ENCODE measurements around the gene MYB. TPM values are rescaled to one million over a fixed set of nuclear protein-coding genes. Genes with fewer than 3 reads are reported as not detected.

MYB gene
- total RNA-seq, 2 donors from 2014 or later: 4.3 to 7.2 TPM

DNA sequence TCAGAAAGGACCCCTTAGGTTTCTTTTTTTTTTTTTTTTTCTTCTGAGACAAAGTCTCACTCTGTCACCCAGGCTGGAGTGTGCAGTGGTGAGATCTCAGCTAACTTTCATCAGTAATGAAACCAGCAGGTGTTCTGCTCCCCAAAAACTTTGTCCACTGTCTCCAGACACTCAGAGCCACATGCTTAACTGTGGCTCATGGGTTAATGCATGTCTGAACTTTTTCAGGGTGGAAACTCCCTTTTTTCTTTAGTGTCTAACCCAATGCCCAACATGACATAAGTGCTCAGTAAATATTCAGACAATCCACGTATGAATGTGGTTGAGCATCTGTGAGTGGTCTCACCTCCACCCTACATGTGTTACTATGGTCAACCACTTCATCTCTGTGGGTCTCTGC lies 45.4 kb downstream of the MYB start:
- no peaks in the 10 kb centered on the region for H3K9me3 ChIP-seq
- no peak for DNase-seq (ENCODE audit: low spot score)
- no peak for TF ChIP-seq POLR2AphosphoS5 (IDR thresholded peaks at IDR 0.05)
- TF ChIP-seq, protein P1, sequence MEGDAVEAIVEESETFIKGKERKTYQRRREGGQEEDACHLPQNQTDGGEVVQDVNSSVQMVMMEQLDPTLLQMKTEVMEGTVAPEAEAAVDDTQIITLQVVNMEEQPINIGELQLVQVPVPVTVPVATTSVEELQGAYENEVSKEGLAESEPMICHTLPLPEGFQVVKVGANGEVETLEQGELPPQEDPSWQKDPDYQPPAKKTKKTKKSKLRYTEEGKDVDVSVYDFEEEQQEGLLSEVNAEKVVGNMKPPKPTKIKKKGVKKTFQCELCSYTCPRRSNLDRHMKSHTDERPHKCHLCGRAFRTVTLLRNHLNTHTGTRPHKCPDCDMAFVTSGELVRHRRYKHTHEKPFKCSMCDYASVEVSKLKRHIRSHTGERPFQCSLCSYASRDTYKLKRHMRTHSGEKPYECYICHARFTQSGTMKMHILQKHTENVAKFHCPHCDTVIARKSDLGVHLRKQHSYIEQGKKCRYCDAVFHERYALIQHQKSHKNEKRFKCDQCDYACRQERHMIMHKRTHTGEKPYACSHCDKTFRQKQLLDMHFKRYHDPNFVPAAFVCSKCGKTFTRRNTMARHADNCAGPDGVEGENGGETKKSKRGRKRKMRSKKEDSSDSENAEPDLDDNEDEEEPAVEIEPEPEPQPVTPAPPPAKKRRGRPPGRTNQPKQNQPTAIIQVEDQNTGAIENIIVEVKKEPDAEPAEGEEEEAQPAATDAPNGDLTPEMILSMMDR (IDR thresholded peaks at IDR 0.05): no peak
- no peak for TF ChIP-seq POLR2A (IDR thresholded peaks at IDR 0.05)
- 41% methylated on average over 1 of the region's 1 CpG for WGBS
- H3K4me3 ChIP-seq: no peak overlapping the region
- H3K27ac ChIP-seq: no peak overlapping the region
- intact Hi-C loops (cut with DNase I): no loop called here
- no peaks in the 10 kb centered on the region for H3K27me3 ChIP-seq (replicated peaks; ENCODE audit: insufficient read depth)
- no peaks in the 10 kb centered on the region for H3K36me3 ChIP-seq
- no peaks in the 10 kb centered on the region for H3K4me1 ChIP-seq (replicated peaks)

DNA sequence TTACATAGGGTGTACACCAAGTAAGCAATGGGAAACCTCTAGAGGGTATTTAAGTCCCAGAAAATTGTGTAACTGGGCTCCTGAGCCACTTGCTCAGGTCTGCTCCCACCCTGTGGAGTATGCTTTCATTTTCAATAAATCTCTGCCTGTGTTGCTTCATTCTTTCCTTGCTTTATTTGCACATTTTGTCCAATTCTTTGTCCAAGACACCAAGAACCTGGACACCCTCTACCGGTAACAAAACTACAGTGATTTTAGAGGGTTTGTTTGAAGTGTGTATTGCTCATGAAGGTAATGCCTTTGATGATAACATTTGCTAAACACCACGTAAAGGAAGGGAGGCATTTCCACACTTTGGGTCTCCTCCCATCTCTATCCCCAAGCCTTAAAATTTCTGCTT lies 46.2 kb downstream of the MYB start:
- Histone ChIP-seq H3K4me3 (no peak overlapping the region), H3K27me3 (replicated peaks; ENCODE audit: insufficient read depth) (no peaks in the 10 kb centered on the region), H3K9me3 (no peaks in the 10 kb centered on the region), H3K36me3 (no peaks in the 10 kb centered on the region), H3K4me1 (replicated peaks) (no peaks in the 10 kb centered on the region), H3K27ac (no peak overlapping the region)
- TF ChIP-seq, protein P1 (IDR thresholded peaks at IDR 0.05): no peak
- no peak for TF ChIP-seq POLR2A (IDR thresholded peaks at IDR 0.05)
- no peak for TF ChIP-seq POLR2AphosphoS5 (IDR thresholded peaks at IDR 0.05)
- DNase-seq (ENCODE audit: low spot score): no peak
- intact Hi-C loops (cut with DNase I): no loop called here
- 70% methylated on average over 2 of the region's 2 CpGs for WGBS

DNA sequence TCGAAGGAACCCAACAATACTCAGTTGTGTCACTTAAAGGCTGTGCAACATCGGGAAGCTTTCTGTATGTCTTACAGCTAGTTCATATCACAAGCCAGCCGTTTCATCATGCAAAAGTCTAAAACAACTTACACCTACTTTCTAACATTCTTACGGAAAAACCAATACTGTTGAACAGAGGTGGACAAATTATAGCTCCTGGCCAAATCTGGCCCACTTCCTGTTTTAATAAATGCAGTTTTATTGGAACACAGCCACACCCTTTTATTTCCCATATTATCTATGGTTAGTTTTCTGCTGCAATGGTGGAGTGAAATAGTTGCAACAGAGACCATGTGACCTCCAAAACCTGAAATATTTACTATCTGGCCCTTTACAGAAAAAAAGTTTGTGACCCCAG lies 46.6 kb downstream of the MYB start:
- intact Hi-C loops (cut with DNase I): no loop called here
- Histone ChIP-seq H3K27ac (no peak overlapping the region), H3K9me3 (no peaks in the 10 kb centered on the region), H3K36me3 (no peaks in the 10 kb centered on the region), H3K4me3 (no peak overlapping the region), H3K27me3 (replicated peaks; ENCODE audit: insufficient read depth) (no peaks in the 10 kb centered on the region), H3K4me1 (replicated peaks) (no peaks in the 10 kb centered on the region)
- TF ChIP-seq, protein P1 (IDR thresholded peaks at IDR 0.05): no peak
- no peak for TF ChIP-seq POLR2A (IDR thresholded peaks at IDR 0.05)
- TF ChIP-seq POLR2AphosphoS5 (IDR thresholded peaks at IDR 0.05): no peak
- DNase-seq (ENCODE audit: low spot score): no peak
- 93% methylated on average over 4 of the region's 4 CpGs for WGBS

DNA sequence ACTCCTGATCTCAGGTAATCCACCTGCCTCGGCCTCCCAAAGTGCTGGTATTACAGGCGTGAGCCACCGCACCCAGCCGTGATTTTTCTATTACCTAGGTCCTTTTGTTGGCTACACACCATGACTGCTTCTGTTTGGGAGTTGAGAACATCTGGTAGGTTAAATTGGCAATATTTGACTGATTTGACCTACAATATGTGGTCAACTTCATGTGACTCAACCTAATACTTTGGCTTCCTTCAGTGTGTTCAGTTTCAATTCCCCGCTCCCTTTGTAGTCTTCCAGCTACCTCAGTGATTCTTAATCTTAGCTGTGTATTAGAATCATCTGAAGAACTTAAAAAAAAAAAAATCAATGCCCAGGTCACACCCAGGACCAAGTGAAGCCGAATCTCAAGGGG lies 47.4 kb downstream of the MYB start:
- no peak overlapping the region for H3K4me3 ChIP-seq
- no peaks in the 10 kb centered on the region for H3K4me1 ChIP-seq (replicated peaks)
- DNase-seq (ENCODE audit: low spot score): no peak
- TF ChIP-seq, protein P1 (IDR thresholded peaks at IDR 0.05): no peak
- TF ChIP-seq POLR2A (IDR thresholded peaks at IDR 0.05) (no peak), POLR2AphosphoS5 (IDR thresholded peaks at IDR 0.05) (no peak)
- H3K9me3 ChIP-seq: no peaks in the 10 kb centered on the region
- intact Hi-C loops (cut with DNase I): no loop called here
- 97% methylated on average over 6 of the region's 6 CpGs for WGBS
- no peaks in the 10 kb centered on the region for H3K27me3 ChIP-seq (replicated peaks; ENCODE audit: insufficient read depth)
- H3K27ac ChIP-seq: no peak overlapping the region
- H3K36me3 ChIP-seq: no peaks in the 10 kb centered on the region

DNA sequence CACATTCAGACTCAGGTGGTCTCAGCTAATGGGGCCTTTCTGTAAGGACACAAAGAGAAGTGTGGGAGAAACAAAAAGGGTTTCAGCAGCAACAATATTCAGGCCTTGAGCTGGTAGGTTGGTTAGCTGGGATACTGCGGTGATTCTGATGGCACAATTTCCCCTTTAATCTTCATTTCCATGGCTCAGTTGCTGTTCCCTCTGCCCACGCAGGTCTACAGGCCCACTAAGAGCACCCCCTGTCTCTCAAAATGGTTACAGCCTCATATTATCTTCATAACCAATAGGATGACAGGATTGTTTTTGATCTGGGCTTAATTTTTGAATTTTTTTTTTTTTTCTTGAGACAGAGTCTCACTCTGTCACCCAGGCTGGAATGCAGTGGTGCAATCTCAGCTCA lies 48.9 kb downstream of the MYB start:
- WGBS: 91% methylated on average over 2 of the region's 2 CpGs
- intact Hi-C loops (cut with DNase I): no loop called here

More for the DNA sequence above, 48.9 kb downstream of the MYB start:
- Histone ChIP-seq H3K9me3 (no peaks in the 10 kb centered on the region), H3K4me3 (no peak overlapping the region), H3K27ac (no peak overlapping the region), H3K4me1 (replicated peaks) (no peaks in the 10 kb centered on the region), H3K36me3 (no peaks in the 10 kb centered on the region), H3K27me3 (replicated peaks; ENCODE audit: insufficient read depth) (no peaks in the 10 kb centered on the region)
- DNase-seq (ENCODE audit: low spot score): no peak
- TF ChIP-seq POLR2A (IDR thresholded peaks at IDR 0.05): no peak
- TF ChIP-seq, protein P1 (IDR thresholded peaks at IDR 0.05): no peak
- no peak for TF ChIP-seq POLR2AphosphoS5 (IDR thresholded peaks at IDR 0.05)

Measured in prostate gland (tissue), 2 donors.